ENCODE data around the gene NR2E3. TPM values are rescaled to one million over a fixed set of nuclear protein-coding genes. Genes with fewer than 3 reads are reported as not detected.

NR2E3 gene
- total and polyA plus RNA-seq, 2 of the 13 experiments (the other 11 are each of a cell fraction or from before 2014, with no cell fraction given), result not detected

- no peak overlapping the region for H3K4me3 ChIP-seq (replicated peaks in 1 of 3; ENCODE audit: insufficient read depth in 1 of 3, low read depth in 2 of 3, low read length in 3 of 3)
- ATAC-seq (no peak), FAIRE-seq (no peak), DNase-seq (ENCODE audit: low spot score) (no peak)
- ChIA-PET CTCF (ENCODE audit: low intra/inter-chr PET ratio, low total read pairs) (no interaction called here), POLR2A (no interaction called here)
- no peaks in the 10 kb centered on the region for H4K20me1 ChIP-seq (ENCODE audit: insufficient read depth, low read length)
- 40% methylated on average over 3 of the region's 3 CpGs for WGBS (ENCODE audit: low lambda C conversion rate)
- no TSS peak for BruUV-seq (replicated peaks)
- no peaks in the 10 kb centered on the region for H3K4me1 ChIP-seq (ENCODE audit: insufficient read depth, low read length)
- no peak overlapping the region for H3K9ac ChIP-seq (ENCODE audit: insufficient read depth, low read depth, low read length)
- in situ Hi-C loops (cut with HindIII; ENCODE audit: extremely low pct_ligation_motif_present, low pct_unique_long_range_greater_than_20kb), result no loop called here
- intact Hi-C loops (cut with micrococcal nuclease; ENCODE audit: unreplicated experiment), result no loop called here
- peaks cover 4 to 21% of the 10 kb centered on the region in 2 experiments; a peak in 4 of 5 replicates for H3K27me3 ChIP-seq (ENCODE audit: control insufficient read depth in 1 of 2, insufficient read depth in 2 of 2, low read length in 2 of 2)
- H3K36me3 ChIP-seq (replicated peaks in 1 of 2; ENCODE audit: control insufficient read depth in 1 of 2, insufficient read depth in 2 of 2, low read length in 2 of 2), result no peaks in the 10 kb centered on the region
- H3K27ac ChIP-seq (ENCODE audit: extremely low read length, insufficient read depth, low read length), result no peak overlapping the region
- H3K79me2 ChIP-seq (ENCODE audit: insufficient read depth, low read length), result no peaks in the 10 kb centered on the region
- 0 out of 2 replicates have a peak, but pooled peaks cover 6% of the 10 kb centered on the region for H3K9me3 ChIP-seq (ENCODE audit: low read length)
- TF ChIP-seq MAFK (conservative IDR thresholded peaks at IDR 0.05 in 1 of 2, IDR thresholded peaks at IDR 0.05 in 1 of 2; ENCODE audit: low read length in 2 of 2), result 0 out of 4 replicates have a peak, but pooled peaks of 1 of the 2 experiments have one; percentile 3
- TF ChIP-seq NCOA2 (CRISPR knock-in tag; IDR thresholded peaks at IDR 0.05), result no peak
- TF ChIP-seq ZNF468 (CRISPR knock-in tag; IDR thresholded peaks at IDR 0.05), result no peak
- H3K4me2 ChIP-seq (ENCODE audit: low read depth, low read length), result no peak overlapping the region
- H2AFZ ChIP-seq (ENCODE audit: low read length), result no peak overlapping the region
Observed at GRCh38 chr15:71815301-71815700, 4.9 kb downstream of the NR2E3 start.

- Histone ChIP-seq H2AFZ (ENCODE audit: low read length) (no peak overlapping the region), H3K27ac (ENCODE audit: extremely low read length, insufficient read depth, low read length) (no peak overlapping the region), H3K9me3 (ENCODE audit: low read length) (peaks cover 21% of the 10 kb centered on the region; the same call in 1 of the 2 replicates), H3K9ac (ENCODE audit: insufficient read depth, low read depth, low read length) (no peak overlapping the region), H3K4me2 (ENCODE audit: low read depth, low read length) (no peak overlapping the region), H3K27me3 (ENCODE audit: control insufficient read depth in 1 of 2, insufficient read depth in 2 of 2, low read length in 2 of 2) (peaks cover 2 to 11% of the 10 kb centered on the region in 2 experiments; a peak in 3 of 5 replicates), H3K4me1 (ENCODE audit: insufficient read depth, low read length) (no peaks in the 10 kb centered on the region), H3K4me3 (replicated peaks in 1 of 3; ENCODE audit: insufficient read depth in 1 of 3, low read depth in 2 of 3, low read length in 3 of 3) (no peak overlapping the region), H3K36me3 (replicated peaks in 1 of 2; ENCODE audit: control insufficient read depth in 1 of 2, insufficient read depth in 2 of 2, low read length in 2 of 2) (no peaks in the 10 kb centered on the region), H4K20me1 (ENCODE audit: insufficient read depth, low read length) (no peaks in the 10 kb centered on the region), H3K79me2 (ENCODE audit: insufficient read depth, low read length) (no peaks in the 10 kb centered on the region)
- in situ Hi-C loops (cut with HindIII; ENCODE audit: extremely low pct_ligation_motif_present, low pct_unique_long_range_greater_than_20kb), result no loop called here
- ChIA-PET CTCF (ENCODE audit: low intra/inter-chr PET ratio, low total read pairs) (no interaction called here), POLR2A (no interaction called here)
- FAIRE-seq (no peak), ATAC-seq (no peak), DNase-seq (ENCODE audit: low spot score) (no peak)
- BruUV-seq (replicated peaks), result no TSS peak
- no peak for TF ChIP-seq RAD51 (IDR thresholded peaks at IDR 0.05; ENCODE audit: borderline replicate concordance)
- WGBS (ENCODE audit: low lambda C conversion rate), result 77% methylated on average over 13 of the region's 13 CpGs
- intact Hi-C loops (cut with micrococcal nuclease; ENCODE audit: unreplicated experiment), result no loop called here
Observed at GRCh38 chr15:71817351-71817750, 7.0 kb downstream of the NR2E3 start.

Data from HepG2 (cell line).